NCI-H345 (cell line): ENCODE data around the gene DBP.
A peak's percentile ranks its signal among the peaks of the same experiment; 100 is the strongest.
"Not testable (repeated sequence)": the region's sequence is repeated elsewhere in the genome, so short reads cannot be mapped to it uniquely, and the experiment has no call there.

Source experiments
- DNase-seq: peaks from one replicate; lab custom pipeline; 2025; lab: John Stamatoyannopoulos, UW

The DBP gene

GRCh38 chr19:48636859-48637448 is at the start of gene DBP:
Gene DBP (minus strand): TSS chr19:48637379. CDS start chr19:48636994, 385 bp downstream.
- peak; percentile 55 for DNase-seq

GRCh38 chr19:48686637-48687036 is 49.5 kb upstream of the DBP start:
- DNase-seq, result not testable (repeated sequence)

- DNase-seq, result peak; percentile 9
Observed at GRCh38 chr19:48686088-48686487, 48.9 kb upstream of the DBP start.

- no peak for DNase-seq
Observed at GRCh38 chr19:48685583-48685982, 48.4 kb upstream of the DBP start.

GRCh38 chr19:48683349-48683748 is 46.2 kb upstream of the DBP start:
- no peak for DNase-seq

GRCh38 chr19:48681127-48681470 is 43.9 kb upstream of the DBP start:
- no peak for DNase-seq

GRCh38 chr19:48680436-48681126 is 43.4 kb upstream of the DBP start:
- DNase-seq, result no peak

- DNase-seq, result not testable (repeated sequence)
Observed at GRCh38 chr19:48680006-48680405, 42.8 kb upstream of the DBP start.

GRCh38 chr19:48678201-48678600 is 41.0 kb upstream of the DBP start:
- DNase-seq, result no peak

- no peak for DNase-seq
Observed at GRCh38 chr19:48676887-48677286, 39.7 kb upstream of the DBP start.

GRCh38 chr19:48676487-48676886 is 39.3 kb upstream of the DBP start:
- DNase-seq, result no peak

- peak; percentile 70 for DNase-seq
Observed at GRCh38 chr19:48674921-48675824, 38.0 kb upstream of the DBP start.

GRCh38 chr19:48674216-48674809 is 37.1 kb upstream of the DBP start:
- DNase-seq, result no peak

- DNase-seq, result no peak
Observed at GRCh38 chr19:48673436-48674100, 36.4 kb upstream of the DBP start.

- DNase-seq, result no peak
Observed at GRCh38 chr19:48672994-48673393, 35.8 kb upstream of the DBP start, which contains the start of gene NTN5. Gene NTN5 (minus strand): TSS chr19:48673017. CDS start chr19:48670986, 2,031 bp downstream.

GRCh38 chr19:48671446-48671995 is 34.3 kb upstream of the DBP start:
- DNase-seq, result no peak

GRCh38 chr19:48670699-48671445 is 33.7 kb upstream of the DBP start:
- DNase-seq, result no peak

GRCh38 chr19:48669903-48670668 is 32.9 kb upstream of the DBP start:
- DNase-seq, result no peak

GRCh38 chr19:48668761-48669160 is 31.6 kb upstream of the DBP start:
- no peak for DNase-seq

GRCh38 chr19:48668332-48668731 is 31.2 kb upstream of the DBP start:
- DNase-seq, result no peak
